SU-DHL-6 (cell line): ENCODE data around the gene DPP4.

Experiments
- EZH2phosphoT487 ChIP-seq: fragments of 200-600 bp; sonication (generic), shearing (Covaris generic); conservative IDR thresholded peaks from 2 replicates; pipeline ENCODE4 v1.6.1; 2018; ENCODE audit warnings: mild to moderate bottlenecking, antibody characterized with exemption, low read length, moderate library complexity, mixed read lengths
- TF ChIP-seq, protein P1 (sequence below): fragments of 200-600 bp; sonication (generic); IDR thresholded peaks from one replicate; pipeline ENCODE4 v1.5.1; 2017; ENCODE audit warnings: antibody characterized with exemption, mild to moderate bottlenecking, low read length, moderate library complexity; ENCODE audit not compliant: insufficient read depth, poor library complexity, severe bottlenecking

DNA sequence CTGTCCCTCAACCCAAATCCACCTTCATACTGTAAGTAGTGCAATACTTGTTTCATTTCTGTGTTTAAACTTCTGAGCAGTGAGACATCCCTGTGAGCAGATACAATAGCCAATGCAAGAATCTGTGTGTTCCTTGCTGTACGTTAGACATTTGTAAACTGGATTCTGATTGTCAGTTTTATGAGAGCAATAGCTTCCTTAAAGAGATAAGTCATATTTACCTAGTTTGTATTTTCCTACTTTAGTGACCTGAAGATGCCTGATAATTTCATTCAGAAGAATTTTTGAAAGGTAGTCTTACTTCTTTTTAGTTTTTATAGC is 90.7 kb downstream of the DPP4 start:
- TF ChIP-seq, protein P1, sequence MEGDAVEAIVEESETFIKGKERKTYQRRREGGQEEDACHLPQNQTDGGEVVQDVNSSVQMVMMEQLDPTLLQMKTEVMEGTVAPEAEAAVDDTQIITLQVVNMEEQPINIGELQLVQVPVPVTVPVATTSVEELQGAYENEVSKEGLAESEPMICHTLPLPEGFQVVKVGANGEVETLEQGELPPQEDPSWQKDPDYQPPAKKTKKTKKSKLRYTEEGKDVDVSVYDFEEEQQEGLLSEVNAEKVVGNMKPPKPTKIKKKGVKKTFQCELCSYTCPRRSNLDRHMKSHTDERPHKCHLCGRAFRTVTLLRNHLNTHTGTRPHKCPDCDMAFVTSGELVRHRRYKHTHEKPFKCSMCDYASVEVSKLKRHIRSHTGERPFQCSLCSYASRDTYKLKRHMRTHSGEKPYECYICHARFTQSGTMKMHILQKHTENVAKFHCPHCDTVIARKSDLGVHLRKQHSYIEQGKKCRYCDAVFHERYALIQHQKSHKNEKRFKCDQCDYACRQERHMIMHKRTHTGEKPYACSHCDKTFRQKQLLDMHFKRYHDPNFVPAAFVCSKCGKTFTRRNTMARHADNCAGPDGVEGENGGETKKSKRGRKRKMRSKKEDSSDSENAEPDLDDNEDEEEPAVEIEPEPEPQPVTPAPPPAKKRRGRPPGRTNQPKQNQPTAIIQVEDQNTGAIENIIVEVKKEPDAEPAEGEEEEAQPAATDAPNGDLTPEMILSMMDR, result no peak
- no peak for TF ChIP-seq EZH2phosphoT487
